OCI-LY3 (cell line): ENCODE data around the gene FAF2.

Source experiments
- H2AFZ ChIP-seq: fragments of 200-600, 300-600 bp; shearing (Covaris generic); 2 replicates; pipeline ENCODE4 v1.6.0; 2014; ENCODE audit warnings: antibody characterized with exemption, low read depth, low read length
- H3K27ac ChIP-seq: fragments of 200-600, 300-600 bp; sonication (generic); 2 replicates; pipeline ENCODE4 v1.5.1; 2014; ENCODE audit warnings: mild to moderate bottlenecking, low read length, moderate library complexity, mixed read lengths
- H3K27me3 ChIP-seq: fragments of 200-600, 300-600 bp; sonication (generic); 2 replicates; pipeline ENCODE4 v1.6.1; 2014; ENCODE audit warnings: low read depth, low read length, mixed read lengths
- H3K36me3 ChIP-seq: fragments of 200-600, 300-600 bp; sonication (generic); replicated peaks from 2 replicates; pipeline ENCODE3; 2014; ENCODE audit warnings: low read depth, low read length, mixed read lengths
- H3K4me1 ChIP-seq: fragments of 300-600, 200-600 bp; sonication (generic); 2 replicates; pipeline ENCODE4 v1.6.1; 2014; ENCODE audit warnings: low read length, mixed read lengths
- H3K4me2 ChIP-seq: fragments of 200-600, 300-600 bp; sonication (generic); 2 replicates; pipeline ENCODE4 v1.6.1; 2014; ENCODE audit warnings: low read length, mixed read lengths
- H3K4me3 ChIP-seq: fragments of 300-600, 200-600 bp; sonication (generic); 2 replicates; pipeline ENCODE4 v1.5.1; 2014; ENCODE audit warnings: antibody characterized with exemption, mild to moderate bottlenecking, low read length, moderate library complexity
- H3K79me2 ChIP-seq: fragments of 300-600, 200-600 bp; shearing (Covaris generic); 2 replicates; pipeline ENCODE4 v1.6.1; 2014; ENCODE audit warnings: mild to moderate bottlenecking, low read length, mixed read lengths
- H3K9ac ChIP-seq: fragments of 300-600, 200-600 bp; shearing (Covaris generic); 2 replicates; pipeline ENCODE4 v1.6.0; 2014; ENCODE audit warnings: mild to moderate bottlenecking, low read length, moderate library complexity
- H3K9me3 ChIP-seq: fragments of 200-600, 300-600 bp; shearing (Covaris generic); 2 replicates; pipeline ENCODE4 v1.6.1; 2014; ENCODE audit warnings: low read length, mixed read lengths; ENCODE audit not compliant: insufficient read depth
- H4K20me1 ChIP-seq: fragments of 200-600, 300-600 bp; sonication (generic); 2 replicates; pipeline ENCODE4 v1.6.1; 2016; ENCODE audit warnings: low read length, mixed read lengths; ENCODE audit not compliant: insufficient read depth
- EZH2phosphoT487 ChIP-seq: fragments of 200-600 bp; shearing (Covaris generic); IDR thresholded peaks from 2 replicates; pipeline ENCODE4 v1.6.1; 2018; ENCODE audit warnings: antibody characterized with exemption, mixed run types, low read depth
- TF ChIP-seq, protein P1 (sequence below): fragments of 200-600, 300-600 bp; sonication (generic); IDR thresholded peaks from 2 replicates; pipeline ENCODE4 v1.5.1; 2014; ENCODE audit warnings: antibody characterized with exemption, low read length, low read depth

The FAF2 gene

DNA sequence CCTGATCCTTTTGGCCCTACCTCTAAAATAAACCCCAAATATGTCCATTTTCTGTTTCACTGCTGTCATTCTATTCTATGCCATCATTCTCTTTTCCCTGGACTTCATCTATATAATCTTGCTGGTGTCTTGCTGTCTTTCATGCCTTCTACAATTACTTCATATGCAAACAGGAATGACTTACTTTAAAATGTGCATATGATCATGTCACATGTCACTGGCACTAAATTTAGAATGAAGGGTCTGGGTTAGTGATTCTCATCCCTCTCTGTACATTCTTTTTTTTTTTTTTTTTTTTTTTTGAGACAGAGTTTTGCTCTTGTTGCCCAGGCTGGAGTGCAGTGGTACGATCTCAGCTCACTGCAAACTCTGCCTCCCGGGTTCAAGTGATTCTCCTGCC, 22.9 kb downstream of the FAF2 start:
- Histone ChIP-seq H3K4me2 (no peak overlapping the region), H3K4me3 (no peak overlapping the region), H3K9me3 (no peaks in the 10 kb centered on the region), H3K27me3 (no peaks in the 10 kb centered on the region), H3K27ac (no peak overlapping the region), H3K79me2 (peaks cover 34% of the 10 kb centered on the region), H4K20me1 (peaks cover 14% of the 10 kb centered on the region), H3K9ac (no peak overlapping the region), H2AFZ (no peak overlapping the region), H3K36me3 (peaks cover 28% of the 10 kb centered on the region), H3K4me1 (no peaks in the 10 kb centered on the region)
- TF ChIP-seq EZH2phosphoT487 = no peak
- TF ChIP-seq, protein P1, sequence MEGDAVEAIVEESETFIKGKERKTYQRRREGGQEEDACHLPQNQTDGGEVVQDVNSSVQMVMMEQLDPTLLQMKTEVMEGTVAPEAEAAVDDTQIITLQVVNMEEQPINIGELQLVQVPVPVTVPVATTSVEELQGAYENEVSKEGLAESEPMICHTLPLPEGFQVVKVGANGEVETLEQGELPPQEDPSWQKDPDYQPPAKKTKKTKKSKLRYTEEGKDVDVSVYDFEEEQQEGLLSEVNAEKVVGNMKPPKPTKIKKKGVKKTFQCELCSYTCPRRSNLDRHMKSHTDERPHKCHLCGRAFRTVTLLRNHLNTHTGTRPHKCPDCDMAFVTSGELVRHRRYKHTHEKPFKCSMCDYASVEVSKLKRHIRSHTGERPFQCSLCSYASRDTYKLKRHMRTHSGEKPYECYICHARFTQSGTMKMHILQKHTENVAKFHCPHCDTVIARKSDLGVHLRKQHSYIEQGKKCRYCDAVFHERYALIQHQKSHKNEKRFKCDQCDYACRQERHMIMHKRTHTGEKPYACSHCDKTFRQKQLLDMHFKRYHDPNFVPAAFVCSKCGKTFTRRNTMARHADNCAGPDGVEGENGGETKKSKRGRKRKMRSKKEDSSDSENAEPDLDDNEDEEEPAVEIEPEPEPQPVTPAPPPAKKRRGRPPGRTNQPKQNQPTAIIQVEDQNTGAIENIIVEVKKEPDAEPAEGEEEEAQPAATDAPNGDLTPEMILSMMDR = no peak

DNA sequence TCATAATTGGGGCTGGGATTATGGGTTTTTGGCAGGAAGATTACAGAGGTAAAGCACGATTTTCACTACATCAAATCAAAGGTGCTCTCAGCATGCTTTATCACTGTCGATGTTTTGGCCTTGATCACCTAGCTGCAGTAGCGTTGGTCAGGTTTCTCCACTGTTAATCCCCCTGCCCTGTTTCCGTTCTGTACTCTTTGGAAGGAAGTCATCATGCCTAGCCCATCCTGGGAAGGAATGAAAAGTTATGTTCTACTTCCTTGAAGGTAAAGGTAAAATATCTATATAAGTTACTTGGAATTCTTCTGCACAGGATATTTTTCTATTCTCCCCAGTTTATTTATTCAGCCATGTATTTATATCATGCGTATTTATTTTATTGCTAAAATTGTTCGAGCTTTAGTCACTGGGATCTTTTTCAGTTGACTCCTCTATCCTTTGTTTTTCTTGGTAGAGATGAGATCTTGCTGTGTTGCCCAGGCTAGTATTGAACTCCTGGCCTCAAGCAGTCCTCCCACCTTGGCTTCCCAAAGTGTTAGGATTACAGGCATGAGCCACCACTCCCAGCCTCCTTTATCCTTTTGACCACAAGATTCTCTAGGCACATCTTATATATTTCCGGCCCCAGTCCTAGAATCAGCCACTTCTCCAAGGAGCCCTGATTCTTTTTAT, 25.3 kb downstream of the FAF2 start:
- H3K4me3 ChIP-seq = no peak overlapping the region
- no peaks in the 10 kb centered on the region for H3K9me3 ChIP-seq
- no peaks in the 10 kb centered on the region for H3K27me3 ChIP-seq
- peaks cover 11% of the 10 kb centered on the region; the same call in 1 of the 2 replicates for H4K20me1 ChIP-seq
- H3K36me3 ChIP-seq = peaks cover 29% of the 10 kb centered on the region
- H3K4me2 ChIP-seq = no peak overlapping the region
- TF ChIP-seq EZH2phosphoT487 = no peak
- TF ChIP-seq, protein P1 = no peak
- no peak overlapping the region for H3K27ac ChIP-seq
- peaks cover 32% of the 10 kb centered on the region for H3K79me2 ChIP-seq
- no peak overlapping the region for H2AFZ ChIP-seq
- no peak overlapping the region for H3K9ac ChIP-seq
- H3K4me1 ChIP-seq = no peaks in the 10 kb centered on the region

DNA sequence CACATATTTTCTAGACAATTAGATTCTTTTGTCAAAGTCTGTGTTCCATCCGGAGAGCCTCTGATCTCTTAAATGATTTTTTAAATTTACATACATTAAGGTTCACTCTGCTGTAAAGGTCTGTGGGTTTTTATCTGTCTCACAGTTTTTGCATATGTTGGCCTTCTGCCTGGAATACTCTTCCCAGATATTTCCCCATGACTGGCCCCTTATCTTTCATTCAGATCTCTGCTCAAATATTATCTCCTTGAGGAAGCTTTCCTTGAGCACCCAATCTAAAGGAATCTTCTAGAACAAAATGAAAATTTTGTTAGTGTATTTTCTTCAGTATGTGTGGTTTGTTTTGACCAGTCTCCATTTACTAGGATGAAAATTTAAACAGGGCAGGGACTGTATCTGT, 26.3 kb downstream of the FAF2 start:
- H4K20me1 ChIP-seq = peaks cover 11% of the 10 kb centered on the region; the same call in 1 of the 2 replicates
- peaks cover 29% of the 10 kb centered on the region for H3K79me2 ChIP-seq
- H3K4me3 ChIP-seq = no peak overlapping the region
- H3K9me3 ChIP-seq = no peaks in the 10 kb centered on the region
- TF ChIP-seq, protein P1 = no peak
- TF ChIP-seq EZH2phosphoT487 = no peak
- H3K27me3 ChIP-seq = no peaks in the 10 kb centered on the region
- H3K4me2 ChIP-seq = no peak overlapping the region
- no peaks in the 10 kb centered on the region for H3K4me1 ChIP-seq
- H3K27ac ChIP-seq = no peak overlapping the region
- no peak overlapping the region for H2AFZ ChIP-seq
- peaks cover 32% of the 10 kb centered on the region for H3K36me3 ChIP-seq
- no peak overlapping the region for H3K9ac ChIP-seq

DNA sequence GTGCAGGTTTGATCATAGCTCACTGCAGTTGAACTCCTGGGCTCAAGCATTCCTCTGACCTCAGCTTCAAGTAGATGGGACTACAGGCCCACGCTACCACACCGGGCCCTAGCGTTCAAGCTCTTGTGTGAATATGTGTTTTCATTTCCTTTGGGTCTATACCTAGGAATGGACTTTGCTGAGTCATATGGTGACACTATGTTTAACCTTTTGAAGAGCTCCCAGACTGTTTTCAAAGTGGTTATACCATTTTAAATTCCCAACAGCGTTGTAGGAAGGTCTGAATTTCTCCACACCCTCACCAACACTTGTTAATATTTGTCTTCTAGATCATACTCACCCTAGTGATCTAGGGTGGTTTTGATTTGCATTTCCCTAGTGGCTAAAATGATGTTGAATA, 33.5 kb downstream of the FAF2 start:
- no peak for TF ChIP-seq EZH2phosphoT487
- TF ChIP-seq, protein P1 = no peak
- no peaks in the 10 kb centered on the region for H3K9me3 ChIP-seq
- H3K36me3 ChIP-seq = peaks cover 38% of the 10 kb centered on the region
- no peak overlapping the region for H3K4me3 ChIP-seq
- no peak overlapping the region for H3K4me2 ChIP-seq
- H3K27ac ChIP-seq = no peak overlapping the region
- H3K79me2 ChIP-seq = peaks cover 27% of the 10 kb centered on the region
- no peak overlapping the region for H2AFZ ChIP-seq
- no peaks in the 10 kb centered on the region for H3K4me1 ChIP-seq
- H3K27me3 ChIP-seq = no peaks in the 10 kb centered on the region
- H3K9ac ChIP-seq = no peak overlapping the region
- peaks cover 10% of the 10 kb centered on the region; the same call in 1 of the 2 replicates for H4K20me1 ChIP-seq
